GM19438 (cell line): Measurements from ENCODE around the gene ORC5.

Experiments
- ATAC-seq: cut with Tn5 transposase; IDR thresholded peaks from one replicate; pipeline ENCODE4 v1.9.1; 2021; ENCODE audit warnings: low read depth; ENCODE audit not compliant: unreplicated experiment

Gene ORC5

GRCh38 chr7:104133238-104133637, 74.6 kb downstream of the ORC5 start:
- ATAC-seq, result no peak

- ATAC-seq, result no peak
These were observed 77.1 kb downstream of the ORC5 start for GRCh38 chr7:104130726-104131125.

GRCh38 chr7:104127204-104127603, 80.6 kb downstream of the ORC5 start:
- ATAC-seq, result no peak

GRCh38 chr7:104126411-104126841, 81.4 kb downstream of the ORC5 start:
- ATAC-seq, result no peak

- no peak for ATAC-seq
These were observed 82.8 kb downstream of the ORC5 start for GRCh38 chr7:104124893-104125477.

GRCh38 chr7:104124469-104124868, 83.3 kb downstream of the ORC5 start:
- ATAC-seq, result no peak

GRCh38 chr7:104123786-104124185, 84.0 kb downstream of the ORC5 start:
- no peak for ATAC-seq

GRCh38 chr7:104113788-104114187, 94.0 kb downstream of the ORC5 start:
- no peak for ATAC-seq

- ATAC-seq, result no peak
These were observed 95.2 kb downstream of the ORC5 start for GRCh38 chr7:104112623-104113022.

GRCh38 chr7:104111271-104111670, 96.5 kb downstream of the ORC5 start:
- no peak for ATAC-seq

- no peak for ATAC-seq
These were observed 101.5 kb downstream of the ORC5 start for GRCh38 chr7:104106108-104106905.

GRCh38 chr7:104098890-104099289, 108.9 kb downstream of the ORC5 start:
- no peak for ATAC-seq

GRCh38 chr7:104096683-104097082, 111.1 kb downstream of the ORC5 start:
- no peak for ATAC-seq

- ATAC-seq, result no peak
These were observed 114.7 kb downstream of the ORC5 start for GRCh38 chr7:104093127-104093526.

GRCh38 chr7:104091242-104091641, 116.6 kb downstream of the ORC5 start:
- ATAC-seq, result no peak

GRCh38 chr7:104089612-104090011, 118.2 kb downstream of the ORC5 start:
- ATAC-seq, result no peak

GRCh38 chr7:104089061-104089460, 118.8 kb downstream of the ORC5 start:
- ATAC-seq, result no peak
